GM23338 (cell line): ENCODE data around the gene MOB2.

ENCODE experiments used
- CREB1 ChIP-seq: fragments of 250-450 bp; sonication (Bioruptor Pico); IDR thresholded peaks from 2 replicates; pipeline ENCODE4 v1.5.0; 2020; ENCODE audit warnings: low read depth, mild to moderate bottlenecking, moderate library complexity
- EZH2 ChIP-seq: fragments of 200-600 bp; sonication (generic); IDR thresholded peaks from one replicate; pipeline ENCODE4 v1.8.0; 2017; ENCODE audit warnings: antibody characterized with exemption, mild to moderate bottlenecking, low read depth; ENCODE audit not compliant: unreplicated experiment
- NANOG ChIP-seq: IDR thresholded peaks from 2 replicates; pipeline ENCODE4 v1.6.1; 2016; ENCODE audit warnings: antibody characterized with exemption, borderline replicate concordance
- POLR2AphosphoS5 ChIP-seq: IDR thresholded peaks from 2 replicates; pipeline ENCODE4 v1.6.1; 2016; ENCODE audit warnings: antibody characterized with exemption, low read depth
- ZNF331 ChIP-seq: fragments of 250-450 bp; sonication (Bioruptor Pico); IDR thresholded peaks from 2 replicates; pipeline ENCODE4 v1.5.0; 2020; ENCODE audit warnings: low read depth, mild to moderate bottlenecking, moderate library complexity
- TF ChIP-seq, protein P1 (sequence below), 2 experiments: fragments of 200-600 bp in 1 of 2; sonication (generic) in 1 of 2; conservative IDR thresholded peaks; 2 replicates each; pipeline versions ENCODE4 v1.5.1 to v1.6.1; 2016 to 2017; ENCODE audit warnings: antibody characterized with exemption in 2 of 2, low read depth in 2 of 2, mild to moderate bottlenecking in 2 of 2, moderate library complexity in 1 of 2

GRCh38 chr11:1421291-1421690, 65.3 kb downstream of the MOB2 start:
- TF ChIP-seq, protein P1, sequence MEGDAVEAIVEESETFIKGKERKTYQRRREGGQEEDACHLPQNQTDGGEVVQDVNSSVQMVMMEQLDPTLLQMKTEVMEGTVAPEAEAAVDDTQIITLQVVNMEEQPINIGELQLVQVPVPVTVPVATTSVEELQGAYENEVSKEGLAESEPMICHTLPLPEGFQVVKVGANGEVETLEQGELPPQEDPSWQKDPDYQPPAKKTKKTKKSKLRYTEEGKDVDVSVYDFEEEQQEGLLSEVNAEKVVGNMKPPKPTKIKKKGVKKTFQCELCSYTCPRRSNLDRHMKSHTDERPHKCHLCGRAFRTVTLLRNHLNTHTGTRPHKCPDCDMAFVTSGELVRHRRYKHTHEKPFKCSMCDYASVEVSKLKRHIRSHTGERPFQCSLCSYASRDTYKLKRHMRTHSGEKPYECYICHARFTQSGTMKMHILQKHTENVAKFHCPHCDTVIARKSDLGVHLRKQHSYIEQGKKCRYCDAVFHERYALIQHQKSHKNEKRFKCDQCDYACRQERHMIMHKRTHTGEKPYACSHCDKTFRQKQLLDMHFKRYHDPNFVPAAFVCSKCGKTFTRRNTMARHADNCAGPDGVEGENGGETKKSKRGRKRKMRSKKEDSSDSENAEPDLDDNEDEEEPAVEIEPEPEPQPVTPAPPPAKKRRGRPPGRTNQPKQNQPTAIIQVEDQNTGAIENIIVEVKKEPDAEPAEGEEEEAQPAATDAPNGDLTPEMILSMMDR (conservative IDR thresholded peaks at IDR 0.05; ENCODE audit: low read depth in 2 of 2): no peak
- no peak for TF ChIP-seq EZH2
- no peak for TF ChIP-seq CREB1 (CRISPR knock-in tag)
- no peak for TF ChIP-seq POLR2AphosphoS5
- TF ChIP-seq NANOG: no peak
- no peak for TF ChIP-seq ZNF331 (CRISPR knock-in tag)
